SK-N-SH (cell line): Measurements from ENCODE around the gene RECK. TPM values are rescaled to one million over a fixed set of nuclear protein-coding genes. Genes with fewer than 3 reads are reported as not detected.
A peak's percentile ranks its signal among the peaks of the same experiment; 100 is the strongest.

Source experiments
- CTCF ChIA-PET: fragments of 300-600, 350-600 bp; formaldehyde crosslinking; extraction: SDS; loops from one replicate; lab custom pipeline; 2021; lab: Yijun Ruan, JAX
- POLR2A ChIA-PET: fragments of 350-600 bp; sonication (Branson Sonifier 250); formaldehyde crosslinking; extraction: SDS; loops from one replicate; lab custom pipeline; 2020; ENCODE audit warnings: antibody characterized with exemption, inconsistent platforms; lab: Yijun Ruan, JAX
- DNase-seq: peaks from one replicate; pipeline ENCODE4 v3.0.0; 2012
- H2AFZ ChIP-seq: fragments of 200-600 bp; sonication (generic); 2 replicates; pipeline ENCODE4 v1.8.1; 2016; ENCODE audit warnings: antibody characterized with exemption, mild to moderate bottlenecking, low read depth
- H3F3A ChIP-seq: fragments of 200-600 bp; sonication (generic); replicated peaks from 2 replicates; pipeline ENCODE3; 2016; ENCODE audit warnings: antibody characterized with exemption, mild to moderate bottlenecking; ENCODE audit not compliant: insufficient read depth
- H3K27ac ChIP-seq, 2 experiments: fragments of 200-500 bp in 1 of 2; fragments of 200-600 bp in 1 of 2; sonication (Bioruptor generic) in 1 of 2; sonication (generic), shearing (Covaris generic) in 1 of 2; 2 replicates each; pipeline versions ENCODE4 v1.5.1 to v1.6.1; 2014 to 2016; ENCODE audit warnings: low read depth in 2 of 2, inconsistent platforms in 1 of 2, low read length in 1 of 2, mild to moderate bottlenecking in 1 of 2, mixed read lengths in 1 of 2
- H3K27me3 ChIP-seq: fragments of 200-600 bp; sonication (generic), shearing (Covaris generic); 2 replicates; pipeline ENCODE4 v1.6.1; 2016; ENCODE audit warnings: mixed run types; ENCODE audit not compliant: insufficient read depth
- H3K36me3 ChIP-seq, 2 experiments: fragments of 200-500 bp in 1 of 2; fragments of 200-600 bp in 1 of 2; sonication (Bioruptor generic) in 1 of 2; sonication (generic) in 1 of 2; replicated peaks in 1 of 2; 2 replicates each; pipeline versions ENCODE3 to v1.5.1; 2014 to 2016; ENCODE audit warnings: low read length in 1 of 2, mild to moderate bottlenecking in 1 of 2; ENCODE audit not compliant: insufficient read depth in 2 of 2, control insufficient read depth in 1 of 2
- H3K4me1 ChIP-seq, 2 experiments: fragments of 200-500 bp in 1 of 2; fragments of 200-600 bp in 1 of 2; sonication (Bioruptor generic) in 1 of 2; sonication (generic), shearing (Covaris generic) in 1 of 2; 2 replicates each; pipeline versions ENCODE4 v1.5.1 to v1.6.1; 2014 to 2016; ENCODE audit warnings: low read depth in 1 of 2, low read length in 1 of 2, mixed run types in 1 of 2; ENCODE audit not compliant: insufficient read depth in 2 of 2, control insufficient read depth in 1 of 2
- H3K4me2 ChIP-seq: fragments of 200-600 bp; sonication (generic), shearing (Covaris generic); 2 replicates; pipeline ENCODE4 v1.6.1; 2017; ENCODE audit warnings: mixed run types
- H3K4me3 ChIP-seq, 2 experiments: fragments of 200-500 bp in 1 of 2; fragments of 200-600 bp in 1 of 2; sonication (Bioruptor generic) in 1 of 2; sonication (generic), shearing (Covaris generic) in 1 of 2; 2 replicates each; pipeline versions ENCODE4 v1.5.1 to v1.8.1; 2014 to 2016; ENCODE audit warnings: low read depth in 2 of 2, inconsistent platforms in 1 of 2, low read length in 1 of 2, mild to moderate bottlenecking in 1 of 2, mixed read lengths in 1 of 2, moderate library complexity in 1 of 2
- H3K79me2 ChIP-seq: fragments of 200-600 bp; sonication (generic); 2 replicates; pipeline ENCODE4 v1.8.1; 2017; ENCODE audit warnings: mild to moderate bottlenecking; ENCODE audit not compliant: insufficient read depth
- H3K9ac ChIP-seq: fragments of 200-600 bp; sonication (generic); 2 replicates; pipeline ENCODE4 v1.6.1; 2017; ENCODE audit warnings: mixed run types
- H3K9me2 ChIP-seq: fragments of 200-600 bp; sonication (generic); 2 replicates; pipeline ENCODE4 v1.6.1; 2017; ENCODE audit warnings: mixed run types
- H3K9me3 ChIP-seq: fragments of 200-600 bp; sonication (generic); 2 replicates; pipeline ENCODE4 v1.6.1; 2017; ENCODE audit warnings: mixed run types, mild to moderate bottlenecking, moderate library complexity
- H4K20me1 ChIP-seq: fragments of 200-600 bp; sonication (generic); 2 replicates; pipeline ENCODE4 v1.6.1; 2017; ENCODE audit warnings: mild to moderate bottlenecking, mixed run types; ENCODE audit not compliant: insufficient read depth
- CHD2 ChIP-seq: fragments of 150-350 bp; IDR thresholded peaks from 2 replicates; pipeline ENCODE4 v1.6.1; 2018; ENCODE audit warnings: low read length; ENCODE audit not compliant: partially characterized antibody
- EP300 ChIP-seq, 2 experiments: IDR thresholded peaks; 2 replicates each; pipeline versions ENCODE4 v1.4.0 to v1.6.1; 2012; ENCODE audit warnings: borderline replicate concordance in 1 of 2, low read depth in 1 of 2, low read length in 1 of 2
- FOXJ3 ChIP-seq: sonication (generic); formaldehyde crosslinking; IDR thresholded peaks from 2 replicates; pipeline ENCODE4 v1.5.1; 2020; ENCODE audit warnings: mild to moderate bottlenecking, missing genetic modification reagents
- FOXM1 ChIP-seq: IDR thresholded peaks from 2 replicates; pipeline ENCODE4 v1.4.0; 2012; ENCODE audit warnings: low read depth, mild to moderate bottlenecking
- GABPA ChIP-seq: IDR thresholded peaks from 2 replicates; pipeline ENCODE4 v1.4.0; 2012; ENCODE audit warnings: low read depth, mild to moderate bottlenecking
- JUND ChIP-seq: IDR thresholded peaks from 2 replicates; pipeline ENCODE4 v1.4.0; 2012
- MEF2A ChIP-seq: IDR thresholded peaks from 2 replicates; pipeline ENCODE4 v1.4.0; 2012; ENCODE audit warnings: low read depth, borderline replicate concordance
- MXI1 ChIP-seq: IDR thresholded peaks from 2 replicates; pipeline ENCODE4 v1.6.1; 2012; ENCODE audit warnings: mild to moderate bottlenecking, low read depth, low read length, improper control_type of control experiment
- NRF1 ChIP-seq: IDR thresholded peaks from 2 replicates; pipeline ENCODE4 v1.6.1; 2012; ENCODE audit warnings: low read depth, mild to moderate bottlenecking, low read length
- POLR2AphosphoS5 ChIP-seq: IDR thresholded peaks from 2 replicates; pipeline ENCODE4 v1.6.1; 2012; ENCODE audit warnings: low read depth, low read length
- RAD21 ChIP-seq: IDR thresholded peaks from 2 replicates; pipeline ENCODE4 v1.6.1; 2012; ENCODE audit warnings: mild to moderate bottlenecking, low read length
- SIN3A ChIP-seq: IDR thresholded peaks from 2 replicates; pipeline ENCODE4 v1.6.1; 2012; ENCODE audit warnings: low read depth, mild to moderate bottlenecking, low read length, moderate library complexity, borderline replicate concordance
- SMC3 ChIP-seq: IDR thresholded peaks from 2 replicates; pipeline ENCODE4 v1.6.1; 2012; ENCODE audit warnings: low read depth, low read length, improper control_type of control experiment
- TAF1 ChIP-seq: IDR thresholded peaks from 2 replicates; pipeline ENCODE4 v1.6.1; 2012; ENCODE audit warnings: low read depth, mild to moderate bottlenecking, low read length, moderate library complexity, borderline replicate concordance
- TEAD4 ChIP-seq: IDR thresholded peaks from 2 replicates; pipeline ENCODE4 v1.4.0; 2012; ENCODE audit warnings: mild to moderate bottlenecking, borderline replicate concordance; ENCODE audit not compliant: insufficient read depth
- WGBS: methylation state at CpG from one replicate; pipeline ENCODE4 v1.1.6; 2017; ENCODE audit warnings: low lambda C conversion rate; 5-methylcytosine and 5-hydroxymethylcytosine counted together
- polyA plus RNA-seq, 3 experiments: library from polyadenylated mRNA; depleted of rRNA; stranded (reverse); fragments of >200 nt; gene quantifications; 2 replicates each; pipeline ENCODE4 v1.2.3, GENCODE V29; 2012
- TF ChIP-seq, protein P1 (sequence below): fragments of 150-350 bp; IDR thresholded peaks from 2 replicates; pipeline ENCODE4 v1.6.1; 2017; ENCODE audit warnings: antibody characterized with exemption, low read length, low read depth, borderline replicate concordance
- TF ChIP-seq, protein P2 (sequence below): IDR thresholded peaks from 2 replicates; pipeline ENCODE4; 2012
- TF ChIP-seq, protein P3 (sequence below): fragments of 150-350 bp; IDR thresholded peaks from 2 replicates; pipeline ENCODE4 v1.6.1; 2016; ENCODE audit warnings: mild to moderate bottlenecking, low read depth, low read length
- TF ChIP-seq, protein P4 (sequence below): IDR thresholded peaks from 2 replicates; pipeline ENCODE4 v1.4.0; 2012; ENCODE audit warnings: low read depth, borderline replicate concordance

Gene RECK
- polyA plus RNA-seq, 1 of the 3 experiments (the other 2 are of a cell fraction): 22.8 TPM

DNA sequence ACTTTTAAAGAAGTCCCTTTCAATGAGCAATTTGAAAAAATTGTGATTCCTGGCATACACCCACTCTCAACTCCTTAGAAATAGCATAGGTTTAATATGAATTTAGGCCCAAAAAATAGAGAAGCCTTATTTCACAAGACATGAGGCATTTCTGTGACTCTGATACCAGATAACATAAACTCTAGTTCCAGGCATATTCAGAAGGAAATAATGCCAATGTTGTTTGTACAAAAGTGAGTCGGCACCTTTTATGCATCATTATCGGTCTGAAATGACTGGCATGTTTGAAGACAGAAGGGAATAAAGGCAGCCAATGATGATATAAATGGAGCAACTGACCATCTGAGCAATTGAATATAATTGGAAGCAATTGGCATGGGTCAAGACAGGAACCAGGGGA, 19.4 kb upstream of the RECK start (continued):
- TF ChIP-seq FOXM1 (no peak), TAF1 (no peak), NRF1 (no peak)
- TF ChIP-seq, protein P1, sequence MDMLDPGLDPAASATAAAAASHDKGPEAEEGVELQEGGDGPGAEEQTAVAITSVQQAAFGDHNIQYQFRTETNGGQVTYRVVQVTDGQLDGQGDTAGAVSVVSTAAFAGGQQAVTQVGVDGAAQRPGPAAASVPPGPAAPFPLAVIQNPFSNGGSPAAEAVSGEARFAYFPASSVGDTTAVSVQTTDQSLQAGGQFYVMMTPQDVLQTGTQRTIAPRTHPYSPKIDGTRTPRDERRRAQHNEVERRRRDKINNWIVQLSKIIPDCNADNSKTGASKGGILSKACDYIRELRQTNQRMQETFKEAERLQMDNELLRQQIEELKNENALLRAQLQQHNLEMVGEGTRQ: no peak
- TF ChIP-seq, all 33 proteins: peak for 0

DNA sequence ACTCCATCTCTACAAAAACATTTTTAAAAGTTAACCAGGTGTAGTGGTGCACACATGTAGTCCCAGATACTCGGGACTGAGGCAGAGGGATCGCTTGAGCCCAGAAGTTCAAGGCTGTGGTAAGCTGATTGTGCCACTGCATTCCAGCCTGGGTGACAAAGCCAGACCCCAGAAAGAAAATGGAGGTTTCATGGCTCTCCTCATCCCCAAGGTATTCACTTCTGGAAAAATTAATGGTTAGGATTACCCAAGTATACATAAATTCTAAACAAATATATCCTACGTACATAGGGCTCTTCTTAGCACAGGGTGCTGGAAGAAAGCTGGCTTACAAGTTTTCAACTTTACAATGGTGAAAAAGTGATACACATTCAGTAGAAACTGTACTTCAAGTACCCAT, 18.6 kb upstream of the RECK start:
- ChIA-PET POLR2A (no interaction called here), CTCF (interaction anchor here (0.8 to 4.0 kb wide), 7 partner anchors 10 to 145 kb away, joined by 3 to 53 read pairs (median 3); no protein-coding TSS in a partner anchor)
- no peak for DNase-seq
- Histone ChIP-seq H3K27ac (peak overlapping the region in 1 of 2 experiments; percentile 68; a peak in 1 of 4 replicates), H3K9ac (no peak overlapping the region), H3K9me2 (no peaks in the 10 kb centered on the region), H2AFZ (no peak overlapping the region), H3K4me3 (no peak overlapping the region), H3K4me2 (no peak overlapping the region), H3K79me2 (no peaks in the 10 kb centered on the region), H3F3A (no peaks in the 10 kb centered on the region), H3K4me1 (peaks cover 0 to 7% of the 10 kb centered on the region in 2 experiments; a peak in 2 of 4 replicates), H3K36me3 (no peaks in the 10 kb centered on the region), H4K20me1 (no peaks in the 10 kb centered on the region), H3K9me3 (no peaks in the 10 kb centered on the region), H3K27me3 (no peaks in the 10 kb centered on the region)
- 95% methylated on average over 3 of the region's 3 CpGs for WGBS
- TF ChIP-seq RAD21 (no peak), JUND (no peak), GABPA (no peak), TEAD4 (no peak), FOXJ3 (CRISPR knock-in tag) (no peak), EP300 (IDR thresholded peaks at IDR 0.05; ENCODE audit: borderline replicate concordance in 1 of 2, low read depth in 1 of 2, low read length in 1 of 2) (no peak)
- TF ChIP-seq, protein P2, sequence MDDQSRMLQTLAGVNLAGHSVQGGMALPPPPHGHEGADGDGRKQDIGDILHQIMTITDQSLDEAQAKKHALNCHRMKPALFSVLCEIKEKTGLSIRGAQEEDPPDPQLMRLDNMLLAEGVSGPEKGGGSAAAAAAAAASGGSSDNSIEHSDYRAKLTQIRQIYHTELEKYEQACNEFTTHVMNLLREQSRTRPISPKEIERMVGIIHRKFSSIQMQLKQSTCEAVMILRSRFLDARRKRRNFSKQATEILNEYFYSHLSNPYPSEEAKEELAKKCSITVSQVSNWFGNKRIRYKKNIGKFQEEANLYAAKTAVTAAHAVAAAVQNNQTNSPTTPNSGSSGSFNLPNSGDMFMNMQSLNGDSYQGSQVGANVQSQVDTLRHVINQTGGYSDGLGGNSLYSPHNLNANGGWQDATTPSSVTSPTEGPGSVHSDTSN: no peak

DNA sequence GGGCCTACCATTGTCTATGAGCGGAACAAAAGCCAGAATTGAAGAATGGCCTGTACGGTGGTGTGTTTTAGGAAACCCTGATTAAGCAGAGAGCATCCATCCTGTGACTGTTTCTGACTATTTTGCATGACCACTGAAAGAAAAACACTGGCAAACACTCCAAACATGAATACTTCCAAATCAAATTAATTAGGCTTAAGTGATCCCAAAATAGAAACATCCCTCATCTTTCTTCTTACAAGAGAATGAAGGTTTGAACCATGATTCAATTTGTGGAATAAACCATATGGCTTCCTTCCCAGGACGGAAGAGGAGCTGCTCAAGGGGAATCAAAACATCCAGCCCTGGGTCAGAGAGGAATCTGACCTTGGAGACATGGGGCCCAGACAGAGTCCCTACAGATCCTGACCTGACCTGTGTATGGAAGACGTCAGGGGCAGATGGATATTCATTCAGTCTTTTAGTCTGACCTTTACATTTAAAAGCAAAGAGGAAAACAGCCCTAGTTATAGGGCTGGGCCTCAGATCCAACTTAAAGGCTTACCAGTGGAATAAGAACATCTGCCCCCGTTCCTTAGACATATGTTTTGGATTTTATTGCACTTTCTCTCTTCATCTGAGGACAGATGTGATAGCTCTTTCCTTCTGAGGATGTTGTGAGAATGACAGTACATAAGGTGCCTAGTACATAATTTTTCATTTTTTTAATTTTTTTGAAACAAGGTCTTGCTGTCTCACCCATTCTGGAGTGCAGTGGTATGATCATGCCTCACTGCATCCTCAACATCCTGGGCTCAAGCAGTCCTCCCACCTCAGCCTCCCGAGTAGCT, 17.6 kb upstream of the RECK start:
- Histone ChIP-seq H3K4me2 (0 out of 2 replicates have a peak overlapping the region, but pooled peaks have one; percentile 1), H3K4me3 (no peak overlapping the region), H2AFZ (peak overlapping the region; percentile 45; the same call in 1 of the 2 replicates), H3K9ac (no peak overlapping the region), H3F3A (no peaks in the 10 kb centered on the region), H3K27me3 (no peaks in the 10 kb centered on the region), H3K9me2 (no peaks in the 10 kb centered on the region), H3K27ac (peak overlapping the region; percentile 66 to 68), H4K20me1 (no peaks in the 10 kb centered on the region), H3K9me3 (no peaks in the 10 kb centered on the region), H3K36me3 (no peaks in the 10 kb centered on the region), H3K79me2 (no peaks in the 10 kb centered on the region), H3K4me1 (peaks cover 0 to 7% of the 10 kb centered on the region in 2 experiments; a peak in 2 of 4 replicates)
- ChIA-PET POLR2A (no interaction called here), CTCF (interaction anchor here (0.6 to 4.0 kb wide), 10 partner anchors 10 to 229 kb away, joined by 3 to 53 read pairs (median 3); no protein-coding TSS in a partner anchor)
- peak; percentile 33 for DNase-seq
- WGBS: 57% methylated on average over 6 of the region's 6 CpGs
- TF ChIP-seq JUND (no peak), POLR2AphosphoS5 (peak; percentile 20; the same call in 1 of the 2 replicates), EP300 (IDR thresholded peaks at IDR 0.05; ENCODE audit: borderline replicate concordance in 1 of 2, low read depth in 1 of 2, low read length in 1 of 2) (peak; percentile 8 to 51; a peak in 2 of 4 replicates), SIN3A (no peak), RAD21 (no peak), MXI1 (no peak), MEF2A (peak; percentile 38; the same call in 1 of the 2 replicates), CHD2 (no peak), SMC3 (no peak)
- TF ChIP-seq, protein P3, sequence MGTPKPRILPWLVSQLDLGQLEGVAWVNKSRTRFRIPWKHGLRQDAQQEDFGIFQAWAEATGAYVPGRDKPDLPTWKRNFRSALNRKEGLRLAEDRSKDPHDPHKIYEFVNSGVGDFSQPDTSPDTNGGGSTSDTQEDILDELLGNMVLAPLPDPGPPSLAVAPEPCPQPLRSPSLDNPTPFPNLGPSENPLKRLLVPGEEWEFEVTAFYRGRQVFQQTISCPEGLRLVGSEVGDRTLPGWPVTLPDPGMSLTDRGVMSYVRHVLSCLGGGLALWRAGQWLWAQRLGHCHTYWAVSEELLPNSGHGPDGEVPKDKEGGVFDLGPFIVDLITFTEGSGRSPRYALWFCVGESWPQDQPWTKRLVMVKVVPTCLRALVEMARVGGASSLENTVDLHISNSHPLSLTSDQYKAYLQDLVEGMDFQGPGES: no peak
- TF ChIP-seq, protein P4, sequence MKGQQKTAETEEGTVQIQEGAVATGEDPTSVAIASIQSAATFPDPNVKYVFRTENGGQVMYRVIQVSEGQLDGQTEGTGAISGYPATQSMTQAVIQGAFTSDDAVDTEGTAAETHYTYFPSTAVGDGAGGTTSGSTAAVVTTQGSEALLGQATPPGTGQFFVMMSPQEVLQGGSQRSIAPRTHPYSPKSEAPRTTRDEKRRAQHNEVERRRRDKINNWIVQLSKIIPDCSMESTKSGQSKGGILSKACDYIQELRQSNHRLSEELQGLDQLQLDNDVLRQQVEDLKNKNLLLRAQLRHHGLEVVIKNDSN: no peak
- TF ChIP-seq, protein P1: no peak
